CD4-positive, alpha-beta T cell treated with Interleukin-6 at 100 ng/mL for 8 hours (primary cell): ENCODE measurements around the gene PAQR4.

Source experiments
- DNase-seq: peaks from one replicate; pipeline ENCODE4 v3.0.0-alpha.2; 2020; ENCODE audit warnings: mixed read lengths, low spot score

PAQR4 gene

DNA sequence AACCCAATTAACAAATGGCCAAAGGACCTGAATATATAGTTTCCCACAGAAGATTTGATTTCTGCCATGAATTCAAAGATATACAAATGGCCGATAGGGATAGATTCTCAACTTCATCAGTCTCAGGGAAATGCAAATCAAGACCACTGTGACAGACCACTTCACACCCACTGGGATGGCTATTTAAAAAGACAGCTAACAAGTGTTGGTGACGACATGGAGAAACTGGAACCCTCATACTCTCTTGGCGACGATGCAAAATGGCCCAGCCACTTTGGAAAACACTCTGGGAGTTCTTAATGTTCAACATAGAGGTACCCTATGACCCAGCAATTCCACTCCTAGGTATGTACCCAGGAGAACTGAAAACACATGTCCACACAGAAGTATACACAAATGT lies 22.5 kb upstream of the PAQR4 start:
- no peak for DNase-seq

DNA sequence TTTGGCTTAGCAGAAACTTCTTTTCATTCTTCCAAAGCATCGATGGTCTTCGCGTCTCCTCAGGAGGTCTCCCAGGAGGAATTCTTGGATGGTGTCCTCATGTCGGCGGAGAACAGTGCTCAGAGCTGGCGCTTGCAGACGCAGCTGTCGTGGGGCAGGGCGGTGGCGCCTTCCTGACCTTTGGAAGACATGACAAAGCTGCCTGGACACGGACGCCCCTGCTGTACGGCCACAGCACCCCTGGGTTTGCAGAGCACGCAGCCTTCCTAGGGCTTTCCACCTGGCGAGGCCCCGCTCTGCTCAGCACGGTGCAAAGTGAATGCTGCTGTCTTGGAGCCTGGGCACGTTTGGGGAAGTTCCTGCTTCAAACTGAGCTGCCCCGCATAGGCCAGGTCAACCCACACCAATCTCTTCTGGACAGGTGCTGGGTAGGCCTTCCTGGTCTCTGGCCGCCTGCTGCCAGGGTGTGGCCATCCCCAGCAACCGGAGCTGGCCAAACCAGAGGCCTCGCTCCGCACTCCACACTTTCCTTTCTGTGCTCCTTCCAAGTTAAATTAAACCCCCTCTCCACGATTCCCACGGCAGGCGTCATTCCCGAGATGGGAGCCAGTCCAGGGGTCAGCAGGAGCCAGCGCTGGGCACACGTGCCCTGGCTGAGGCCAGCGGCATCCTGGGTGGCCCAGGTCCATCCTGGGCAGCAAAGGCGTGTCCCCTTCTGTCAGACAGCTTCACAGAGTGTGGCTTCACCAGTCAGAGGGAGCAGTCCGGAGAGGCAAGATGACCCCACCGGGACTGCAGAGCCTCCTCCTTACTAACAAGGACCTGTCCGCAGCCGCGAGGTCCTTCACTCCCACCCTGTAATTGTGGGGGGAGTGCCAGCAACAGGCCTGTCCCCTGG lies 20.1 kb upstream of the PAQR4 start:
- no peak for DNase-seq

DNA sequence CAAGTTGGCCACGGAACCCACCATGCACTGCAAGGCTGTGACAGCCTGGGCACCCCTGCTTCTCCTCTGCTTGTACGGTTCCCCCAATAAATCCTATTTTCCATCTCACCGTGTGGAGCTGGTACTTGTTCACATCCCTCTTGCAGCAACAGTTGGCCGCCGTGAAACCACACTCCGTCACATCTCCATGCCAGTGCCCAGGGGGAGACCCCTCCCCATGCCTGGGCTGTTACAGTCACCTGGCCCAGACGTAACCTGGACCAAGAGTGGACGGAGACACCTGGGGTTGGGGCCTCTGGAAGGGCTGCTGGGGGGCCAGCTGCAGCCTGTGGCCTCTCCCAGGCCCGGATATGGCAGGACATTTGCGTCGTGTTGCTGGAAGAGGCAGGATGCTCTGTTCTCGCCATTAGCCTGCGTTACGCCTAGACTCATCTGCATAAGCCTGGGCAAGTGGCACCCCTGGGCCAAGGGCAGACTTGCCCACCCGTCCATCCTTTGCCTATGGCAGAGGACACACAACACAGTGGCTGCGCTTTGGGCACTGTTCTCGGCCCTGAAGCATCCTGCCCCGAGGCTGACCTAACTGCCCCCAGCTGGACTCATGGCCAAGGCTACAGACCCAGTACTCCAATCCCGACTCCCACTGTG lies 19.3 kb upstream of the PAQR4 start:
- no peak for DNase-seq

DNA sequence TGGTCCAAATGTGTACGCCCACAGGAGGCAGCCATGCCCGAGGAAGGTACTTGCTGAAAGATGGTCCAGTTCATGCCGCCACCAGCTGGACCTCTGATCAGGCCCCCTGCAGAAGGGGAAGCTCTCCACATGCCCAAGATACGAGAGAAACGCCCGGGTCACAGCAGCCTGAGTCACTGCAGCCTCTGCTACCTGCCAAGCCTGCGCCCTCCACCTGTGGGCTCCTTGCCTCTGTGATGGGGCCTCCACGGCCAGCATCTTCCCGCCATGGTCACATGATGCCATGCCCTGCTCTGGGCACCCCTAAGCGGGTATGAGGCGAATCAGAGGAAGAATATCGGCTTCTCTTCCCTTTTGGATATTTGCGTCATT lies 18.8 kb upstream of the PAQR4 start:
- DNase-seq, result no peak

DNA sequence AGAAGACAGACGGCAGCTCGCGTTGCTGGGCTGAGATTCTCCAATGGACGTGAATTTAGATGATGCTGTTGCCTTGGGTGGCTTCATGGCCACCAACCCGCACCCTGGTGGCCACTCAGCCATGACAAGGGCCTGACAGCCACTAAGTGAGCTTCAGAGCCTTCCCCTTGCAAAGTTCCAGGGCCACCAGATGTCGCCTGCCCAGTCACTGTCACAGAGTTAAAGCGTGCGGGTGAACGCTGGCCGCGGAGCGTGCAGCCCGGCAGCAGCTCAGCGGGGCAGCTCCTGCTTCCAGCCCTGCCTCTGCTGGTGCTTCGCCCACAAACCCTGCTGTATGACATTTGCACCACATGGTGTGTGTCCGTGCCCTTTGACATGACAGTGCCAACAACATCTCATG lies 18.4 kb upstream of the PAQR4 start:
- no peak for DNase-seq

DNA sequence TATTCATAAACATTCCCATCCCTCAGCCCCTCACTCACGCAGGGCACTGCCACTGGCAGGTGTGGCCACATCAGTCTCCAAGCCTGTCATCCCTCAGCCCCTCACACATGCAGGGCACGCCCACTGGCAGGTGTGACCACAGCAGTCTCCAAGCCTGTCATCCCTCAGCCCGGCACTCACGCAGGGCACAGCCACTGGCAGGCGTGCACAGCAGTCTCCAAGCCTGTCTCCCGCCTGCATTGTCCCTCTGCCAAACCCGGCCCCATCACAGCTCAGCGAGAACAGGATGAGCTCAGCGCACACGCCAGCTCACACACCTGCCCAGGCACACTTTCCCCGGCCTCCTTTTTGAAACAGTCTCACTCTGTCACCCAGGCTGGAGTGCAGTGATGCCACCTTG lies 16.5 kb upstream of the PAQR4 start:
- DNase-seq, result no peak

DNA sequence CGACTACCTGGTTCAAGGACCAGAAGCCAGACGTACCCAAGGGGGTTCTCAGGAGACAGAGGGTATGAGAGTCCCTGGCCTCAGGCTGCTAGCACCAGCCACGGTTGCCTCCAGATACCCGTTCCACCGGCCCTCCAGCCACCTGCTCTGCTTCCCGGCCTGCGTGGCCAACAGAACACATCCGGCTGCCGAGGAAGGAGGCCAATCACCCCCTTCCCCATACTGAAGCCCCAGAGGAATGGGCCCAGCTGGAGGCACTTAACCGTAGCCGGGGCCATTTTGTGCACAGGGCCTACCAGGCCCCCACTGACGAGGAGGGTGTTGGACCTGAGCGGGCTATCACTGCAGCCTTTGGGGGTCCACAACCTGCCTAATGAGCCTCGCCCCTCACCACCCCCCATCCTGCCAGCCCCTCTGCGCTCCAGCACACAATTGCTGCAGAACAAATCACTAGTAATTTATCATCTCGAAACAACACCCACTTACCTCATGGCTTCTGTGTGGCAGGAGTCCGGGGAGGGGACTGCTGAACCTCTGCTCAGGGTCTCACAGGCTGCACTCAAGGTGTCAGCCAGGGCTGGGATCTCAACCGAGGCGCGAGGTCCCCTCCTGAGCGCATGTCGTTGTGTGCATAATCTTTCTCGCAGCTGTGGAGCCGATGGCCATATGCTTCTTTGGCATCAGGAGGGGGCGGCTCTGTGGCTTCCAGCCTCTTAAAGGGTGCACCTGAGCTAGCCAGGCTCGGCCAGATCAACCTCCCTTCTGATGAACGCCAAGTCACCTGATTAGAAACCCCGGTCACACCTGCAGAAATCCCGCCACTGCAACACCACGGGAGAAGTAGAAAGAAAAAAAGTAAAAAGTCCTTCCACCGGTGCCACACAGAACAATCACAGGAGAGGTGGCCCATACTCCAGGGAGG lies 15.2 kb upstream of the PAQR4 start:
- no peak for DNase-seq

DNA sequence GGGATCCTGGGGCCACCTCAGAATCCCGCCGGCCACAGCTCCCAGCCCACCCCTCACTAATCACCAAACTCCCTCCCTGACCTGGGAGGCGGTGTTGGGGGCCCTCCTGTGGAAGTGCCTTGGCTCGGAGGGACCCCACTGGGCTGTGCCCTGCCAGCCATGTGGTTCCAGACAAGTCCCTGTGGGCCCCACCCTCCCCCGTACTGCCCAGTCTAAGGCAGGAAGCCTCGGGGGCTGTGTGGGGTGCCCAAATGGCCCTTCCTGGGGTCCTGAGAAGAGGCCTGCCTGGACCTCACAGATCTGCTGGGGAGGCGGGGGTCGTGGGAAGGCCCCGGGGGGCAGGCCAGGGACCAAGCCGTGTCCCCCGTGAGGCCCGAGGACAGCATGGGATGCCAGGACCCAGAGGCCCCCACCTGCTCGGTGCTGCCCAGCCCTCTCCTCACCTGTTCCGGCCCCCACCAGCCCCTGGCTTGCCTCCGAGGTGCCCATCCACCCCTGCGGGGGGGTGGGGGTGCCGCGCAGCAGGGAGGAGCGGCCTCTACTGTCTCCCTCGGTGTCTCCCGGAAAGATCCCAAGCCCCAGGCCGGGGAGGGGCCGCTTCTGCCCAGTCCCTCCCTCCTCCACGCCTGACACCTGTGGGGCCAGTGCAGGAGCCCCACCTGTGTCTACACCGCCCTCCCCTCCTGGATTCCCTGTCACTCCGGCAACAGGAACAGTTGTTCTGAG lies 14.3 kb upstream of the PAQR4 start:
- DNase-seq, result no peak

DNA sequence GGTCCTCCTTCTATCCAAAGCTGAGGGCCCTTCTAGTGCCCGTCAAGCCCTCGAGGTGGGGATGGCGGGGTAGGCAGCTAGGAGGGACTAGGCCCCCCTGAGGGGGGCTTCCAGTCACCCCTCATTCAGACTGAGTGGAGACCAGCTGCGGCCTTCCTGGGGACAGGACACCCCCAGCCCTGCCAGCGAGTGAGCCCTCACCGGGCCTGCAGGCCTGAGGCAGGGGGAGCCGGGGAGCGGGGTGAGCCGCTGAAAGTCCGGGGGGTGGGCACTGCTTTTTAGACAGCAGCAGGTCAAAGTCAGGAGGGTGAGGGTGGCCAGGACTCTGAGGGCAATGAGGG lies 13.7 kb upstream of the PAQR4 start:
- no peak for DNase-seq

DNA sequence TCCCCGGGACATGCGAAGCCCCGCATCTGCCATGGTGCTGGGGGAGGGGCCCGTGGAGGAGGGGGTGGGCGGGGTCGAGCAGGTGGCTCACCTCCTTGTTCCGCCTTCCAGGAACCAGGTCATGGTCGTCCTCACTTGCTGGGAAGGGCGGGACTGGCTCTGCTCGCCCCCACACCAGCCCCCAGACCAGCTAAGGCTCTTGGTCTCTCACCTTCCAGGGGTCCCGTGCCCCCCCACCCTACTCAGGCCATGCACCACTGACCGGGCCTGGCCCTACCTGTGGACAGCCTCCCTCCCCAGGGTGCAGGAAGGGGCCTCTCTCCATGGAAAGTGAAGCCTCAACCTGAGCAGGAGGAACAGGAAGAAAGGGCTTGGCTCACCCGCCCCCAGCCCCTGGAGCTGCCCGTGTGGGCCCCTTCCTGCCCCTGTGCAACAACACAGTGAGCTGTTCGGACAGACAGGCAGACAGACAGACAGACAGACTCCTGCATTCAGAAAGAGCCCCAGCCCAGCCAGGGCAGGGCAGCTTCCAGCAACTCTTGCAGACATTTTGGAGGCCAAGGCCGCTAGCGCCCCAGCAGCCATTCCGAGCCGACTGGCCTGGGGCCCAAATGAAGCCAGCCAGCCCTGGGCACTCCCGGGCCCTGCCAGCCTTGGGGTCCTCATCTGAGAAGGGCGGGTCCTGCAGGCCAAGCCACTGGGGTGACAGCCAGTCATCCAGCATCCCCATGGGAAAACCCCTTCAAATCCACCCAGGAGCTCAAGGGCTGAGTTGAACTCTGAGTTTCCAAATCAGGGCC lies 13.2 kb upstream of the PAQR4 start:
- DNase-seq, result no peak

DNA sequence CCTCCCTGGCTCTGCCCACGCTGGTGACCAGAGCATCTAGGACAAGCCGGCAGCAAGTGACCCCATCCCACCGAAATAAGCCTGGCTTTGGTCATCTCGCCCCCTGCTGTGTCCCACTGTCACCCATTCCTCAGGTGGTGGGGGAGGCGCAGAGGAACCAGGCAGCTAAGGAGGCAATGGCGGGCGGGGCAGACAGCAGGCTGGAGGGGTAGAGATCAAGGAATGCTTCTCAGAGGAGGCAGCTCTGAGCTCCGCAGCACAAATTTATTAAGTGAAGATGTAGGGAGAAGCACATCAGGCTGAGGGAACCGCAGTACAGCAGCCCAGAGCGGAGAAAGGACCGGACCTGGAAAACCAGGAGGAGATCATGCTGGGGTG lies 12.6 kb upstream of the PAQR4 start:
- no peak for DNase-seq

DNA sequence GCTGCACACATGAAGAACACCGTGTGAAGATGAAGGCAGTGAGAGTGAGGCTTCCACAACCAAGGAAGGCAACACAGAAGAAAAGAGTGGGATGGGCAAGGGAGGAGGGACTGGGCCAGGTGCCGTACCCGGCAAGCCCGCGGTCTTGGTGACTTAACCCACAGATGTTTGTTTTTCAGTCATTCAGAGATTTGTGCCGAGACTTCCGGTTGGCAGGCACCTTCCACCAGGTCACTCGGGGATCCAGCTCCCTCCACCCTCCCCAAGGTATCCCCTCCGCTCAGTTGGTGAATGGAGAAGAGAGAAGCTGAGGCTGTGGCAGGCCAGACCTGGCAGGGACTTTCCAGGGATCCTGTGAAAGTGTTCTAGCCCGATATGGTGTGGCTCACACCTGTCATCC lies 9.9 kb upstream of the PAQR4 start:
- no peak for DNase-seq

DNA sequence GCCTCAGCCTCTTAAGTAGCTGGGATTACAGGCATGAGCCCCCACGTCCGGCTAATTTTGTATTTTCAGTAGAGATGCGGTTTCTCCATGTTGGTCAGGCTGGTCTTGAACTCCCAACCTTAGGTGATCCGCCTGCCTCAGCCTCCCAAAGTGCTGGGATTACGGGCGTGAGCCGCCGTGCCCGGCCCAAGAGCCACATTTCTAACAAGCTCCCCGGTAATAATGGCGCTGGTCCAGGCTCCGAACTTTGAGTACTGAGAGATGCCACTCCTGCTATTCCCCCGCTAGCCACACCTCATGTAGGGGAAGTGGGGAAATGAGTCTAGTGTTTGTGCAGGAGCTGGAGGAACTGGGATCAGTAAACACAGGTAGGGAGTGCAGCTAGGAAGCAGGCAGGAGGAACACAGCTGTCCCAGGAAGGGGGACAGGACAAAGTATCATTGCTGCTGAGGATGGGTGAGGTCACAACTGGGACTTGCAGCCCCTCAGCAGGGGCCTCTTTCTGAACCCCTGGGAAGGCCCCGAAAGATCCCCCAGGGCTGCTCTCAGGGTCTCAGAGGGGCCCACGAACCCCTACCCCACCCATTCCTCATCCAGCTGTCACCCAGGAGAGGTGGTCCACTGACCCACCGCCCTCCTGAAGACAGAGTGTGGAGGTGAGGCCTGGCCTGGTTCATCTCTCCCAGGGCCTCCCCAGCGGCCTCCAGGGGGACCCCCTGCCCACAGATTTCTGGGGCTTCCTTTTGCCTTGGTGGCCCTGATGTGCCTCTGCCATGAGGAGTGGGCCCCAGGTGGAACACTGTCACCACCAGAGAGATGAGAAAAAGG lies 8.8 kb upstream of the PAQR4 start:
- DNase-seq, result no peak

DNA sequence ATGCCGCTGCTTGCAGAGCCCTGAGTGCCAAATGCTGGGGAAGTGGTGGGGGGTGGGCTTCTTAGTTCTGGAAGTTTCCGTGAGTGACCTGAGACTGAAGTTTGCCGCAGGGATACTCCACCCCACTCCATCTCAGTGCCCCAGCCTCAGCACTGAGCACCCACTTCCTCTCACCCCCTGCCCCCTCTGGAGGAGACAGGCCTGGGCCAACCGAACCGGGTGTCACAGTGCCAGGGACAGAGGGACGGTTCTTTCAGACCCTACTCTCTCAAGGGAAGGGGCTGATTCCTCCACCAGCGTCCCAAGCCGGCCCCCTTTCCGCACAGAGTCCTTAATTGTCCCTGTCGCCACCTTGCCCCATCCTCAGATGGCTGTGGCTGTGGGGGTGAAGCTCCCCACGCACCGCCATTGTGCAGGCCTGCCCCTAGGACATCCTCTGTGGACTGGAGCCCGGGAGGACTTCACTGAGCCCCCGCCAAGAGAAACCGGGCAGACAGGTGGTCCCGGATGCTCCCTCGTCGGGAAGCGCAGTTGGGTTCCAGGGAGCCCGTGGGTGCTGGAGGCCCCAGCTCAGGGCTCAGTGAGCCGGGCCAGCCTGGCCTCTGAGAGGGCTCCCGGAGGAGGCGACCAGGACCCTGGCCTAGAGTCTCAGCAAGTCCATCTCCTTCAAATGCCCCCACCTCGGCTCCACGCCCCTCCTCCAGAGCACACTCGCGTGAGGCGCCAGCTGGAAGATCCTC lies 6.6 kb upstream of the PAQR4 start:
- no peak for DNase-seq

DNA sequence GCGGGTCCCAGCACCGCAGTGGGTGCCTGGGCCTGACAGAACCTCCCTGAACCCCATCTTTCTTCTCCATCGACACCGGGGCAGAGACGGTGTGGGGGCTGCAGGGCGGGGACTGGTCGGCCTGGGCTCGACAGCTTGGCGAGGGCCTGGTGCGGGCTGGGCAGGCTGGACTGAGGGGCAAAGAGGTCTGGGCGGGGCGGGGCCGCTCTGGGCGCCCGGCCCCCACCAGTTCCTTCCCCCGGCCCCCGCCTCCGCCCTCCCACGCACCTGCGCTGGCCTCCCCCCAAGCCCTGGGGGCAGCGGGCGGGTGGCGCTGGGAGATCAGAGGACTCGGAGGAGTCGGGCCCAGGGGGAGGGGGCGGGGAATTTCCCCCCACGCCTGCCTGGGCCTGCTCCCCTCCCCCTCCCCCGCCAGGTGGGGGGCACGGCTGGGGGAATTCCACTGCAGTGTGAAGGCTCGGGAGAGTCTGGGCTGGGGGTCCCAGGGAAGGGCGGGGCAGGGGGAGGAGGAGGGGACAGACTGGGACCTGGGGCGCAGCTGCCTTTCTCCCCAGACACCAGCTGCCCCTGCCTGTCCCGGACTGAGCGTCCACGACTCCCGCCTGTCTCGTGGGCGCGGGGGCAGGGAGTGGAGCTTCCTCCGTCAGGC lies 6.0 kb upstream of the PAQR4 start:
- no peak for DNase-seq

DNA sequence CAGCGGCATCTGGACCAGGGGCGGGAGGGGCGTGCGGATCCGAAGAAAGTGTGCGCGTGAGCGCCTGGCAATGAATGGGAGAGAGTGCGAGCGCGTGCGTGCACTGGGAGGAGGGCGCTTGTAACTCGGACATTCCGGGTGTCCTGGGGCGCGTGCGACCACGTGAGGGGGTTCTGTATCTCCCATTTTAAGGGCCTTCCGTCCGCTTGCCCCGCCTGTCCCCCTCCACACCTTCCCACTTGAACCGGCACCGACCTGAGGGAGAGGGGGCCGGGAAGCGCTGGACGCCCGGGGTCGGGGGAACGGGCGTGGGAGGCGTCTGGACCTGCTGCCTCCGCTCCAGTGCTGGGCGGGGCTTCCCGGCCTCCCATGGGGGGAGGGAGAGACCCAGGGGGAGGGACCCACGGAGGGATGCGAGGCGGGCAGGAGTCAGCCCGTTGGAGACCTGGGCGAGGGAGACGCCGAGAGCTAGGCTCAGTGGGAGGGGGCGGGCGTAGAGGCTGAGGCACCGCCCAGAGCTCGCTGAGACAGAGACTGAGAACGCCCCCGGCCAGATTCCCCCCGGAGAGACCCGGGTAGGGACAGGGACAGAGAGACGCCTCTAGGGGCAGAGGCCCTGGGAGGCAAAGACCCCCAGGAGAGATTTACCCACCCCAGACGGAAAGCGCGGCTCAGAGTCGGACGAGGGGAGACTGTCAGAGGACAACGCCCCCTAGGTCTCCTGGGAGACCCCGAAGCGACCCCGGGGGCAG lies 5.2 kb upstream of the PAQR4 start, which contains the start of gene KREMEN2:
TSS of gene KREMEN2 (plus strand) at position 553 of the 752 bp plus-strand sequence. CDS start 246 bp downstream, outside the sequence.
- DNase-seq, result no peak

DNA sequence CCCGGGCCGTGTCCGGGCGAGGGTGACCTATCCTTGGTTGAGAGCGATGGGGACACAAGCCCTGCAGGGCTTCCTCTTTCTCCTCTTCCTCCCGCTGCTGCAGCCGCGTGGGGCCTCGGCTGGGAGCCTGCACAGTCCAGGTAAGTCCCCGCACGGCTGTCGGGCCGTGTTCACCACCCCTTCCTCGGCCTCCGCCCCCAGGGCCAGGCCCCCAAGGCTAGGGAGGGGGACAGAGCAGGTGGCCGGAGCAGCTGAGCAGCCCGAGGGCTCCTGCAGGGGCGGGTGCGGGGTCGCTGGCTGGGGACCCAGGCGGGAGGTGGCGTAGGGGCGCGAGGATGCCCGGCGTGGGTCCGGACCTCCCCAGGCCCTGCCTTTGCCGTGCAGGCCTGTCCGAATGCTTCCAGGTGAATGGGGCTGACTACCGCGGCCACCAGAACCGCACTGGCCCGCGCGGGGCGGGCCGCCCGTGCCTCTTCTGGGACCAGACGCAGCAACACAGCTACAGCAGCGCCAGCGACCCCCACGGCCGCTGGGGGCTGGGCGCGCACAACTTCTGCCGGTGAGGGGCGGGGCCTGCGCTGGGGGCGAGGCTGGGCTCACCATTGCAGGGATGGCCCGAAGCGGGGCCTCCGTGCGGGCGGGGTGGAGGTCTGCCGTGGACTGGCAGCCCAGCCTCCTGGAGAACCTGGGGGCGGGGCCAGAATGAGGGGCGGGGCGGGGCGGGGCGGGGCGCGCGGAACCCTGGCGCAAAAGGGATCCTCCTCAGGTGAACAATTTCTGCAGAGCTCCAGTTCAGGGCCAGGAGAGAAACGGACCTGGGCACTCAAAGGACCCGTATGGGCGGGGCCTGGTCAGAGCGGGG lies 4.4 kb upstream of the PAQR4 start:
- peak; percentile 50 for DNase-seq
